ENCODE results near the gene MORN1. TPM values are rescaled to one million over a fixed set of nuclear protein-coding genes. Genes with fewer than 3 reads are reported as not detected.

MORN1 gene
- total and polyA plus RNA-seq, 10 of the 15 experiments (the other 5 are each of a cell fraction or from before 2014, with no cell fraction given) = 0.76 to 7.9 (median 5.5) TPM

- ChIA-PET POLR2A (no interaction called here), SMC1A (ENCODE audit: uncharacterized antibody, unreplicated experiment) (no interaction called here), CTCF (no interaction called here), RAD21 (ENCODE audit: unreplicated experiment) (no interaction called here)
- FAIRE-seq = no peak
- intact Hi-C loops (cut with micrococcal nuclease; ENCODE audit: unreplicated experiment) (no loop called here), in situ Hi-C loops (cut with MboI) (no loop called here)
- H3K4me3 ChIP-seq = no peak overlapping the region
- H3K4me1 ChIP-seq (ENCODE audit: control insufficient read depth, insufficient read depth, low read length) = no peaks in the 10 kb centered on the region
- 42% methylated on average over 8 of the region's 8 CpGs for WGBS (ENCODE audit: insufficient coverage, insufficient replicate concordance, low lambda C conversion rate, missing lambda C conversion rate)
- H3K9me3 ChIP-seq (replicated peaks; ENCODE audit: control insufficient read depth, insufficient read depth, low read length) = no peaks in the 10 kb centered on the region
- no peak overlapping the region for H2AFZ ChIP-seq (ENCODE audit: control insufficient read depth, low read depth, low read length)
- H3K27ac ChIP-seq (ENCODE audit: control insufficient read depth, insufficient read depth) = no peak overlapping the region
- H3K4me2 ChIP-seq (ENCODE audit: control insufficient read depth, insufficient read depth) = no peak overlapping the region
- H3K9ac ChIP-seq (ENCODE audit: control insufficient read depth, insufficient read depth, low read length) = no peak overlapping the region
- no peak for ATAC-seq
- H3K27me3 ChIP-seq (replicated peaks in 1 of 2; ENCODE audit: control insufficient read depth in 2 of 2, insufficient read depth in 2 of 2, low read length in 1 of 2) = no peaks in the 10 kb centered on the region
- BruUV-seq (replicated peaks) = no TSS peak
- H3K36me3 ChIP-seq (ENCODE audit: control insufficient read depth in 2 of 2, insufficient read depth in 2 of 2, low read length in 1 of 2) = no peaks in the 10 kb centered on the region
- no peak for TF ChIP-seq MEF2B (IDR thresholded peaks at IDR 0.05; ENCODE audit: partially characterized antibody, poor library complexity, severe bottlenecking)
- no peak for TF ChIP-seq EGR1 (IDR thresholded peaks at IDR 0.05; ENCODE audit: borderline replicate concordance in 1 of 2, low read depth in 2 of 2, low read length in 2 of 2)
- no peak for TF ChIP-seq EED (IDR thresholded peaks at IDR 0.05; ENCODE audit: low read depth)
- no peak for TF ChIP-seq CBFB (IDR thresholded peaks at IDR 0.05; ENCODE audit: low read depth)
- no peak for TF ChIP-seq PAX8 (IDR thresholded peaks at IDR 0.05)
- no peak for TF ChIP-seq ELK1 (IDR thresholded peaks at IDR 0.05; ENCODE audit: low read depth, low read length)
- TF ChIP-seq SPI1 (IDR thresholded peaks at IDR 0.05; ENCODE audit: borderline replicate concordance, insufficient read depth, low read depth, low read length) = no peak
- TF ChIP-seq RELB (IDR thresholded peaks at IDR 0.05; ENCODE audit: low read depth) = no peak
- no peak for TF ChIP-seq HCFC1 (IDR thresholded peaks at IDR 0.05; ENCODE audit: low read length)
- no peak for TF ChIP-seq ZBTB40 (IDR thresholded peaks at IDR 0.05; ENCODE audit: borderline replicate concordance)
- TF ChIP-seq CBX3 (IDR thresholded peaks at IDR 0.05; ENCODE audit: borderline replicate concordance, low read depth) = no peak
- no peak for TF ChIP-seq NR2F1 (conservative IDR thresholded peaks at IDR 0.05)
- no peak for TF ChIP-seq NR2C1 (IDR thresholded peaks at IDR 0.05)
- no peak for TF ChIP-seq ZBED1 (IDR thresholded peaks at IDR 0.05; ENCODE audit: borderline replicate concordance)
- TF ChIP-seq NFIC (IDR thresholded peaks at IDR 0.05; ENCODE audit: low read depth, low read length) = no peak
- no peak for TF ChIP-seq JUND (IDR thresholded peaks at IDR 0.05; ENCODE audit: low read depth, low read length)
- TF ChIP-seq IKZF2 (IDR thresholded peaks at IDR 0.05) = no peak
- no peak for DNase-seq (ENCODE audit: low read depth, low spot score)
- no peaks in the 10 kb centered on the region for H3K79me2 ChIP-seq (ENCODE audit: control insufficient read depth, insufficient read depth, low read length)
- H4K20me1 ChIP-seq (ENCODE audit: control insufficient read depth, insufficient read depth) = no peaks in the 10 kb centered on the region
Measured at GRCh38 chr1:2351723-2352122, 39.6 kb downstream of the MORN1 start.

Data from GM12878 (cell line).